Caco-2 (cell line): ENCODE results near the gene LY6G5C. TPM values are rescaled to one million over a fixed set of nuclear protein-coding genes. Genes with fewer than 3 reads are reported as not detected.

Experiments
- BruUV-seq: library from RNA; stranded (reverse); fragments of 400-500 nt; replicated peaks from 2 replicates; lab custom pipeline; 2021; lab: Mats Ljungman, UMichigan
- CTCF ChIA-PET: fragments of 300-600 bp; sonication (Branson Sonifier 250); formaldehyde crosslinking; loops from one replicate; lab custom pipeline; 2022; ENCODE audit warnings: antibody characterized with exemption; lab: Charles Lee
- POLR2A ChIA-PET: fragments of 300-600 bp; sonication (Branson Sonifier 250); formaldehyde crosslinking; loops from one replicate; lab custom pipeline; 2022; ENCODE audit warnings: antibody characterized with exemption; lab: Charles Lee
- DNase-seq, 2 experiments: peaks; one replicate each; pipeline versions ENCODE4 v3.0.0 to v3.0.0-alpha.2; 2020 to 2022
- H3K27me3 ChIP-seq: replicated peaks from 2 replicates; pipeline ENCODE4 v1.6.0; 2011; ENCODE audit warnings: low read length; ENCODE audit not compliant: control insufficient read depth, insufficient read depth
- H3K36me3 ChIP-seq: 2 replicates; pipeline ENCODE4 v1.5.1; 2011; ENCODE audit warnings: low read length; ENCODE audit not compliant: control insufficient read depth, insufficient read depth
- H3K4me1 ChIP-seq: fragments of 250-450 bp; sonication (Bioruptor Pico); 2 replicates; pipeline ENCODE4 v1.5.1; 2020; ENCODE audit warnings: mild to moderate bottlenecking
- H3K4me3 ChIP-seq: 2 replicates; pipeline ENCODE4 v1.5.1; 2011; ENCODE audit warnings: low read depth, mild to moderate bottlenecking, control low read depth, low read length
- H3K9me3 ChIP-seq: fragments of 250-450 bp; sonication (Bioruptor Pico); 2 replicates; pipeline ENCODE4 v1.5.1; 2020; ENCODE audit warnings: mild to moderate bottlenecking, moderate library complexity
- H3K27ac Mint-ChIP-seq: one replicate; pipeline ENCODE4 v1.8.0; 2022; ENCODE audit warnings: mixed read lengths; ENCODE audit not compliant: unreplicated experiment
- H3K27me3 Mint-ChIP-seq: one replicate; pipeline ENCODE4 v1.8.0; 2022; ENCODE audit warnings: mixed read lengths; ENCODE audit not compliant: insufficient read depth, unreplicated experiment
- H3K36me3 Mint-ChIP-seq: one replicate; pipeline ENCODE4 v1.8.0; 2022; ENCODE audit warnings: mild to moderate bottlenecking, mixed read lengths; ENCODE audit not compliant: insufficient read depth, unreplicated experiment
- H3K4me1 Mint-ChIP-seq: one replicate; pipeline ENCODE4 v1.8.0; 2022; ENCODE audit warnings: low read depth, mixed read lengths; ENCODE audit not compliant: unreplicated experiment
- H3K4me3 Mint-ChIP-seq: one replicate; pipeline ENCODE4 v1.8.0; 2022; ENCODE audit warnings: mild to moderate bottlenecking, moderate library complexity, mixed read lengths; ENCODE audit not compliant: unreplicated experiment
- H3K9me3 Mint-ChIP-seq: one replicate; pipeline ENCODE4 v1.8.0; 2022; ENCODE audit warnings: mixed read lengths; ENCODE audit not compliant: unreplicated experiment
- intact Hi-C: fragments of 100-400 bp; cut with micrococcal nuclease; formaldehyde crosslinking; loops from one replicate; pipeline ENCODE4 v1.10.0; 2022; ENCODE audit not compliant: unreplicated experiment
- total RNA-seq: library from RNA; stranded (reverse); gene quantifications from 2 replicates; pipeline ENCODE4 v1.2.3, GENCODE V29; 2022
- TF ChIP-seq, protein P1 (sequence below), 2 experiments: fragments of 200-600 bp in 1 of 2; IDR thresholded peaks; 1 replicate in 1 of 2; 2 replicates in 1 of 2; pipeline versions ENCODE4 v1.5.1 to v1.8.0; 2011 to 2022; ENCODE audit warnings: antibody characterized with exemption in 1 of 2, control low read depth in 1 of 2, inconsistent platforms in 1 of 2, low read depth in 1 of 2, low read length in 1 of 2, mild to moderate bottlenecking in 1 of 2, moderate library complexity in 1 of 2; ENCODE audit not compliant: insufficient read depth in 1 of 2, severe bottlenecking in 1 of 2, unreplicated experiment in 1 of 2

Gene LY6G5C
- total RNA-seq, 1 experiment from 2014 or later = 2.9 TPM

DNA sequence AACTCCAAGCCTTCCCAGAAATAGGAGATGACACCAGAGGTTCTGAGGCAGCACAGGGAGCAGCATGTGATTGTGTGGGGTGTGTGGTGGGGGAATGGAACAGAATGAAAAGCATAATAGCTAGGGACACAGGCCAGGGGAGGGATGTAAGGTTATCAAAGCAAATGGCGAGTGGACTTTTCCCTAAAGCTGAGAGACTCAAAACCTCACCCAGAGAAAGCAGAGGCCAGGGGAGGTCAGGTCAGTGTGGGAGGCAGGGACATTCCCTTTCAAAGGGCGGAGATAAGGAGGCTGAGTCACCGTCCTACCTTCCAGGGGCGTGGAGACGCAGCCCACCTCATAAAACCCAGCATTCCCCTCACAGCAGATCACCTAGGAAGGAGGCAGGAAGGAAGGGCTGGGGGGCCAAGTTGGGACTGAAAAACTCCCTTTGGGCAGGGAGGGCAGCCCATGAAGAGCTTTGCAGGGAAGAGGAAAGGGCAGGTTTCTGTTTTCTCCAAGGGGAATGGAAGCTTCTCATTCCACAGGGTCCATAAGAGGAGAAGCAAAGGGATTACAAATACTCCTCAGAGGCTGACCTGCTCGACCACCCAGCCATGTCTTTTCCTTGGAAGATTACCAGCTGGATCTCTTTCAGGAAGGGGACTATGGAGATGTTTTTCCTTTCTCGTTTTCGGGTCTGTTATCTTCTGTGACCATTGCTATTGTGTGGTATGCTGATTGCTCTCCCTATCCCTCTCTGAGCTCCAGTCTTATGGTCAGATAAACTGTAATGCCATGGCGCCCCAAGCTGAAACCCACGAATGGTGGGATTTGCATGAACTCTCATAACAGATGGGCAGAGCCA, 9.6 kb upstream of the LY6G5C start:
- peak overlapping the region; percentile 94 for H3K27ac Mint-ChIP-seq
- TSS peak; percentile 99 for BruUV-seq
- CTCF ChIA-PET = interaction anchor here (0.9 to 1.3 kb wide), 5 partner anchors 9 to 124 kb away, joined by 3 to 4 read pairs (median 4); partner anchors contain the start of genes DDAH2, HSPA1A, HSPA1L and LY6G5C

DNA sequence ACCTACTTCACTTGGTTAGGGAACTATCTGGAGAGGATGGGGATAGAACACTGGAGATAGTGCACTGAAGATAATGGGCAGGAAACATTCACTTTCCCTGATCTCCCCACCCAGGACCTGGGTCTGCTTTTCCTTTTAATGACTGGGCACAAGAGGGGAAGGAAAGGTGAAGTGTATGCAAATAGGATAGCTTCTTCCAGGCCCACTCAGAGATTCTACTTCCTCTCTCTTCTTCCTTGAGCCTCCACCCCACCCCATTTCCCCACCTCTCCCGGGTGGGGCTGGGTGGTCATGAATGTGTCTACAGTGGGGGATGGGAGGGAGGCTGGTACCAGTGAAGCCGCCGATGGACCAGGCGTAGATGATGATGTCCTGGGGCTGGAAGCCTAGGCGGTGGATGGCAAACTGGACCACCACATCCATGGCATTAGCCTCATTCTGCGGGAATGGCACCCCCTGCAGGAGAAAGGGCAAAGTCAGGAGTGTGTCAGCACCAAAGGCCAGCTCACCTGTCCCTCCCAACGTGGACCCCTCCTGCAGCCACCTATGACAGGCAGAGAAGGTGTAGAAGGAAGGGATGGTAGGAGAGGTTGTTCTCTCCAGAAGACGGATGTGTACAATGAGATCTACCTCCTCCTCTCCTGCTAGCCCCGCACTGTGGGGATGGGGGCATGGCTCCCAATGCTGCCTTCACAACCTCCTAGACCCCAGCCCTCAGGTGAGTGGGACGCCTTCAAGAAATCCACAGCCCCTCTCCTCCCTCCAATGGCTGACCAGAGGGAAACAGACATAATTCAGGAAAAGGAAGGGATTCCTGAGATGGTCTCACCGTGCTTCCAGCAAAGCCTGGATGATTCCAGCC, 8.6 kb upstream of the LY6G5C start:
- POLR2A ChIA-PET = interaction anchor here (0.6 to 1.7 kb wide), 6 partner anchors 24 to 173 kb away, joined by 3 to 5 read pairs (median 4); partner anchors contain the start of genes C6orf47, MSH5 and NEU1
- H3K36me3 Mint-ChIP-seq = peaks cover 46% of the 10 kb centered on the region

More for the DNA sequence above, 9.6 kb upstream of the LY6G5C start:
- H3K4me1 Mint-ChIP-seq = peaks cover 23% of the 10 kb centered on the region
- no peaks in the 10 kb centered on the region for H3K27me3 Mint-ChIP-seq
- Histone ChIP-seq H3K27me3 (no peaks in the 10 kb centered on the region), H3K4me3 (0 out of 2 replicates have a peak overlapping the region, but pooled peaks have one; percentile 7), H3K4me1 (peaks cover 34% of the 10 kb centered on the region), H3K36me3 (peaks cover 6% of the 10 kb centered on the region), H3K9me3 (no peaks in the 10 kb centered on the region)
- intact Hi-C loops = no loop called here
- TF ChIP-seq, protein P1, sequence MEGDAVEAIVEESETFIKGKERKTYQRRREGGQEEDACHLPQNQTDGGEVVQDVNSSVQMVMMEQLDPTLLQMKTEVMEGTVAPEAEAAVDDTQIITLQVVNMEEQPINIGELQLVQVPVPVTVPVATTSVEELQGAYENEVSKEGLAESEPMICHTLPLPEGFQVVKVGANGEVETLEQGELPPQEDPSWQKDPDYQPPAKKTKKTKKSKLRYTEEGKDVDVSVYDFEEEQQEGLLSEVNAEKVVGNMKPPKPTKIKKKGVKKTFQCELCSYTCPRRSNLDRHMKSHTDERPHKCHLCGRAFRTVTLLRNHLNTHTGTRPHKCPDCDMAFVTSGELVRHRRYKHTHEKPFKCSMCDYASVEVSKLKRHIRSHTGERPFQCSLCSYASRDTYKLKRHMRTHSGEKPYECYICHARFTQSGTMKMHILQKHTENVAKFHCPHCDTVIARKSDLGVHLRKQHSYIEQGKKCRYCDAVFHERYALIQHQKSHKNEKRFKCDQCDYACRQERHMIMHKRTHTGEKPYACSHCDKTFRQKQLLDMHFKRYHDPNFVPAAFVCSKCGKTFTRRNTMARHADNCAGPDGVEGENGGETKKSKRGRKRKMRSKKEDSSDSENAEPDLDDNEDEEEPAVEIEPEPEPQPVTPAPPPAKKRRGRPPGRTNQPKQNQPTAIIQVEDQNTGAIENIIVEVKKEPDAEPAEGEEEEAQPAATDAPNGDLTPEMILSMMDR (IDR thresholded peaks at IDR 0.05; ENCODE audit: insufficient read depth in 1 of 2, low read depth in 1 of 2, low read length in 1 of 2, severe bottlenecking in 1 of 2, unreplicated experiment in 1 of 2) = no peak
- no peaks in the 10 kb centered on the region for H3K9me3 Mint-ChIP-seq
- peak; percentile 82 to 91 for DNase-seq
- peaks cover 56% of the 10 kb centered on the region for H3K36me3 Mint-ChIP-seq
- peak overlapping the region; percentile 74 for H3K4me3 Mint-ChIP-seq
- POLR2A ChIA-PET = interaction anchor here (0.5 to 2.0 kb wide), 16 partner anchors 12 to 231 kb away, joined by 3 to 9 read pairs (median 4); partner anchors contain the start of genes ABHD16A, C6orf47, DDAH2 and HSPA1A

More for the DNA sequence above, 8.6 kb upstream of the LY6G5C start:
- Histone ChIP-seq H3K4me3 (no peak overlapping the region), H3K36me3 (peaks cover 6% of the 10 kb centered on the region), H3K27me3 (no peaks in the 10 kb centered on the region), H3K4me1 (peaks cover 34% of the 10 kb centered on the region), H3K9me3 (no peaks in the 10 kb centered on the region)
- intact Hi-C loops = no loop called here
- H3K9me3 Mint-ChIP-seq = no peaks in the 10 kb centered on the region
- H3K27me3 Mint-ChIP-seq = no peaks in the 10 kb centered on the region
- H3K27ac Mint-ChIP-seq = peak overlapping the region; percentile 94
- TF ChIP-seq, protein P1 (IDR thresholded peaks at IDR 0.05; ENCODE audit: insufficient read depth in 1 of 2, low read depth in 1 of 2, low read length in 1 of 2, severe bottlenecking in 1 of 2, unreplicated experiment in 1 of 2) = peak; percentile 16 to 19
- H3K4me1 Mint-ChIP-seq = peaks cover 23% of the 10 kb centered on the region
- no peak for DNase-seq
- H3K4me3 Mint-ChIP-seq = peak overlapping the region; percentile 74
- CTCF ChIA-PET = interaction anchor here (0.9 to 1.3 kb wide), 4 partner anchors 8 to 125 kb away, joined by 3 to 4 read pairs (median 4); partner anchors contain the start of genes DDAH2, HSPA1A, HSPA1L and LY6G5C
- BruUV-seq = TSS peak; percentile 65
